ENCODE results near the gene TMEM117. TPM values are rescaled to one million over a fixed set of nuclear protein-coding genes. Genes with fewer than 3 reads are reported as not detected.

TMEM117 gene
- total and polyA plus RNA-seq, 2 donors (not counting 1 experiment from before 2014, with no cell fraction given) = 2.0 to 10.4 TPM

- Histone ChIP-seq H3K9ac (ENCODE audit: low read length) (peak overlapping the region; percentile 85), H3K4me3 (ENCODE audit: control extremely low read depth in 1 of 5, extremely low read depth in 1 of 5, insufficient read depth in 1 of 5, low read depth in 2 of 5, low read length in 4 of 5) (peak overlapping the region; percentile 50 to 80 (median 73)), H2AFZ (ENCODE audit: insufficient read depth, low read depth, low read length, poor library complexity, severe bottlenecking) (peak overlapping the region; percentile 94), H3K27ac (ENCODE audit: low read length in 2 of 2) (peak overlapping the region in 1 of 2 donors; percentile 93), H3K27me3 (replicated peaks in 1 of 4; ENCODE audit: control extremely low read depth in 1 of 4, control insufficient read depth in 3 of 4, insufficient read depth in 4 of 4, low read length in 3 of 4) (no peaks in the 10 kb centered on the region), H3K4me1 (ENCODE audit: control insufficient read depth in 2 of 2, insufficient read depth in 2 of 2, low read length in 2 of 2) (peaks cover 12% of the 10 kb centered on the region in 2 donors), H3K79me2 (ENCODE audit: control insufficient read depth, insufficient read depth, low read length) (peaks cover 24% of the 10 kb centered on the region), H3K9me3 (ENCODE audit: control extremely low read depth in 1 of 3, control insufficient read depth in 2 of 3, insufficient read depth in 1 of 3, low read length in 2 of 3) (no peaks in the 10 kb centered on the region), H4K20me1 (ENCODE audit: control insufficient read depth, insufficient read depth, low read length, poor library complexity, severe bottlenecking) (no peaks in the 10 kb centered on the region), H3K36me3 (replicated peaks in 1 of 2; ENCODE audit: control extremely low read depth in 1 of 2, control insufficient read depth in 1 of 2, extremely low read depth in 1 of 2, insufficient read depth in 2 of 2, low read length in 1 of 2) (no peaks in the 10 kb centered on the region), H3K4me2 (replicated peaks; ENCODE audit: low read depth, low read length, poor library complexity, severe bottlenecking) (peak overlapping the region; percentile 88)
- Mint-ChIP-seq H3K4me3 (peak overlapping the region; percentile 90), H3K4me1 (peaks cover 19% of the 10 kb centered on the region), H3K27ac (peak overlapping the region; percentile 91), H3K9me3 (ENCODE audit: insufficient read depth) (no peaks in the 10 kb centered on the region), H3K27me3 (no peaks in the 10 kb centered on the region)
- TF ChIP-seq EZH2 (IDR thresholded peaks at IDR 0.05; ENCODE audit: borderline replicate concordance, insufficient read depth, low read depth, low read length, poor library complexity, severe bottlenecking) (no peak), CTCF (IDR thresholded peaks at IDR 0.05) (no peak)
- ChIA-PET CTCF (interaction anchor here (1.3 to 1.9 kb wide), 3 partner anchors 27 to 47 kb away, joined by 5 to 14 read pairs (median 8); partner anchors contain the start of gene TWF1), POLR2A (interaction anchor here (2.2 kb wide), 1 partner anchor 29 kb away, joined by 17 read pairs; the partner anchor contains the start of gene TWF1)
- WGBS (ENCODE audit: insufficient coverage) = 48% methylated on average over 6 of the region's 6 CpGs
- DNase-seq = no peak
- intact Hi-C loops (cut with micrococcal nuclease) = loop anchor here (10.0 kb wide), 1 partner anchor 1690 kb away; the partner anchor contains the start of gene GXYLT1
- no peak for ATAC-seq (ENCODE audit: low read depth)
Observed at GRCh38 chr12:43835264-43835655, 621 bp upstream of the TMEM117 start.

- intact Hi-C loops (cut with micrococcal nuclease) = loop anchor here (1.0 to 10.0 kb wide), 3 partner anchors 30 to 1692 kb away; partner anchors contain the start of genes GXYLT1, IRAK4, PUS7L and TWF1
- Histone ChIP-seq H3K9me3 (ENCODE audit: control extremely low read depth in 1 of 3, control insufficient read depth in 2 of 3, insufficient read depth in 1 of 3, low read length in 2 of 3) (no peaks in the 10 kb centered on the region), H4K20me1 (ENCODE audit: control insufficient read depth, insufficient read depth, low read length, poor library complexity, severe bottlenecking) (no peaks in the 10 kb centered on the region), H3K79me2 (ENCODE audit: control insufficient read depth, insufficient read depth, low read length) (peaks cover 24% of the 10 kb centered on the region), H3K27ac (ENCODE audit: low read length in 2 of 2) (peak overlapping the region; percentile 79 to 93), H3K9ac (ENCODE audit: low read length) (peak overlapping the region; percentile 85), H3K4me2 (replicated peaks; ENCODE audit: low read depth, low read length, poor library complexity, severe bottlenecking) (peak overlapping the region; percentile 88), H3K4me1 (ENCODE audit: control insufficient read depth in 2 of 2, insufficient read depth in 2 of 2, low read length in 2 of 2) (peaks cover 12% of the 10 kb centered on the region in 2 donors), H2AFZ (ENCODE audit: insufficient read depth, low read depth, low read length, poor library complexity, severe bottlenecking) (peak overlapping the region; percentile 94), H3K4me3 (ENCODE audit: control extremely low read depth in 1 of 5, extremely low read depth in 1 of 5, insufficient read depth in 1 of 5, low read depth in 2 of 5, low read length in 4 of 5) (peak overlapping the region; percentile 41 to 80 (median 73)), H3K27me3 (replicated peaks in 1 of 4; ENCODE audit: control extremely low read depth in 1 of 4, control insufficient read depth in 3 of 4, insufficient read depth in 4 of 4, low read length in 3 of 4) (no peaks in the 10 kb centered on the region), H3K36me3 (replicated peaks in 1 of 2; ENCODE audit: control extremely low read depth in 1 of 2, control insufficient read depth in 1 of 2, extremely low read depth in 1 of 2, insufficient read depth in 2 of 2, low read length in 1 of 2) (no peaks in the 10 kb centered on the region)
- ChIA-PET POLR2A (interaction anchor here (0.5 to 2.2 kb wide), 2 partner anchors 28 to 30 kb away, joined by 3 to 17 read pairs; partner anchors contain the start of gene TWF1), CTCF (interaction anchor here (1.3 to 1.9 kb wide), 3 partner anchors 28 to 46 kb away, joined by 5 to 14 read pairs (median 8); partner anchors contain the start of gene TWF1)
- peak overlapping the region; percentile 74 for H3K27ac Mint-ChIP-seq
- peak overlapping the region; percentile 90 for H3K4me3 Mint-ChIP-seq
- H3K9me3 Mint-ChIP-seq (ENCODE audit: insufficient read depth) = no peaks in the 10 kb centered on the region
- DNase-seq (no peak), ATAC-seq (ENCODE audit: low read depth) (peak; percentile 19)
- peaks cover 19% of the 10 kb centered on the region for H3K4me1 Mint-ChIP-seq
- no CpG with 5 or more reads among the region's 8 CpGs for WGBS (ENCODE audit: insufficient coverage)
- no peaks in the 10 kb centered on the region for H3K27me3 Mint-ChIP-seq
- TF ChIP-seq CTCF (IDR thresholded peaks at IDR 0.05) (no peak), EZH2 (IDR thresholded peaks at IDR 0.05; ENCODE audit: borderline replicate concordance, insufficient read depth, low read depth, low read length, poor library complexity, severe bottlenecking) (no peak)
Observed at GRCh38 chr12:43836475-43836989, 651 bp downstream of the TMEM117 start.

Measured in B cell (primary cell).